Right lobe of liver (tissue), 6 donors: Measurements from ENCODE around the gene PRKN. TPM values are rescaled to one million over a fixed set of nuclear protein-coding genes. Genes with fewer than 3 reads are reported as not detected.

Source experiments
- ATAC-seq, 4 donors: fragments of 200-7000 bp; cut with Tn5 transposase; one replicate each; pipeline ENCODE4 v1.9.1; 2020; ENCODE audit warnings: mild to moderate bottlenecking in 4 of 4, moderate library complexity in 4 of 4
- DNase-seq, 3 donors: peaks; one replicate each; pipeline ENCODE4 v3.0.0-alpha.2; 2020
- H3K27ac ChIP-seq, 3 donors: fragments of 200-600 bp; one replicate each; pipeline ENCODE4 v1.8.0; 2022
- H3K27me3 ChIP-seq, 2 donors: fragments of 200-600 bp; one replicate each; pipeline ENCODE4 v1.8.0; 2022
- H3K36me3 ChIP-seq, 4 donors: fragments of 200-600 bp; sonication (generic) in 1 of 4; one replicate each; pipeline versions ENCODE4 v1.5.1 to v1.8.0; 2017 to 2022; ENCODE audit warnings: control low read depth in 1 of 4
- H3K4me1 ChIP-seq, 4 donors: fragments of 200-600 bp; sonication (generic) in 1 of 4; one replicate each; pipeline versions ENCODE4 v1.5.1 to v1.8.0; 2017 to 2022; ENCODE audit warnings: control low read depth in 1 of 4
- H3K4me3 ChIP-seq, 3 donors: fragments of 200-600 bp; one replicate each; pipeline ENCODE4 v1.8.0; 2022
- H3K9me3 ChIP-seq, 4 donors: fragments of 200-600 bp; sonication (generic) in 1 of 4; one replicate each; pipeline versions ENCODE4 v1.5.1 to v1.8.0; 2017 to 2022; ENCODE audit warnings: control low read depth in 1 of 4
- POLR2A ChIP-seq: fragments of 450-650 bp; IDR thresholded peaks from one replicate; pipeline ENCODE4 v1.6.1; 2017; ENCODE audit warnings: antibody characterized with exemption, mild to moderate bottlenecking
- WGBS: methylation state at CpG from one replicate; pipeline ENCODE4 v1.1.6; 2018; ENCODE audit warnings: low coverage, low lambda C conversion rate; ENCODE audit not compliant: insufficient coverage; ENCODE audit errors: missing lambda C conversion rate; 5-methylcytosine and 5-hydroxymethylcytosine counted together
- intact Hi-C, 2 donors: fragments of 100-400 bp; cut with DNase I; formaldehyde crosslinking; loops; one replicate each; pipeline versions ENCODE4 v1.11.2 to v1.14.1; 2022
- total RNA-seq, 6 experiments: library from RNA; depleted of rRNA in 2 of 6; stranded (reverse); fragments of >200 nt in 2 of 6; fragmentation: NEBNext Ultra II Directional in 3 of 6; extraction: Animal tissue kit (Norgen Biotek cat#: 25700) in 3 of 6; gene quantifications; one replicate each; pipeline versions ENCODE4 v1.1.0 to v1.2.4, GENCODE V29; 2016 to 2023
- TF ChIP-seq, protein P1 (sequence below), 4 donors: fragments of 200-600 bp in 3 of 4; fragments of 450-650 bp in 1 of 4; IDR thresholded peaks; one replicate each; pipeline versions ENCODE4 v1.5.1 to v1.8.0; 2016 to 2022; ENCODE audit warnings: antibody characterized with exemption in 4 of 4, mild to moderate bottlenecking in 2 of 4
- donor health status: DM: no; HTN: yes; CAD: no.
- donor health status: DM: no; HTN: no; CAD: no.
- donor health status: DM: no; HTN: no; CAD: no.
- donor health status: DM: no; HTN: yes; CAD: no.
- donor health status: DM: no; HTN: yes; CAD: no.

PRKN gene
- total RNA-seq, 6 experiments from 2014 or later = 1.1 to 3.7 (median 2.2) TPM

DNA sequence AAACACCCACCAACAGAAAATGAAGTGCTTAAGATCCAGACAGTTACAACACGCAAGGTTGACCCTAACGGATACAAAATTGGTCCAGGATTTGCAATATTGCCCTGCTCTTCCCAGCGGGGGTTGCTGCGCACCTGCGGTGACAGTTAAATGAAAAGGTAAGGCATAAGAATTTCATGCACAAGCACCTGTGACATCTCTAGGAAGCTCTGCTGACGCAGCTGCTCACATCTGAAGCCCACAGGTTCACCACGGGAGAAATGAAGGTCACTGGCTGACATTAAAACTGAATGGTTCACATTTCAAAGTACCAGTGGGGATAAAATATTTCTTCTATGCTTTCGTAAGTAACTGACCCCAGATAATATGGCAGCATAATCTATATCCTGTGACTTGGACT is 764.4 kb downstream of the PRKN start:
- H3K27me3 ChIP-seq = no peaks in the 10 kb centered on the region
- H3K4me1 ChIP-seq = no peaks in the 10 kb centered on the region
- H3K9me3 ChIP-seq = no peaks in the 10 kb centered on the region
- ATAC-seq (no peak), DNase-seq (no peak)
- TF ChIP-seq, protein P1, sequence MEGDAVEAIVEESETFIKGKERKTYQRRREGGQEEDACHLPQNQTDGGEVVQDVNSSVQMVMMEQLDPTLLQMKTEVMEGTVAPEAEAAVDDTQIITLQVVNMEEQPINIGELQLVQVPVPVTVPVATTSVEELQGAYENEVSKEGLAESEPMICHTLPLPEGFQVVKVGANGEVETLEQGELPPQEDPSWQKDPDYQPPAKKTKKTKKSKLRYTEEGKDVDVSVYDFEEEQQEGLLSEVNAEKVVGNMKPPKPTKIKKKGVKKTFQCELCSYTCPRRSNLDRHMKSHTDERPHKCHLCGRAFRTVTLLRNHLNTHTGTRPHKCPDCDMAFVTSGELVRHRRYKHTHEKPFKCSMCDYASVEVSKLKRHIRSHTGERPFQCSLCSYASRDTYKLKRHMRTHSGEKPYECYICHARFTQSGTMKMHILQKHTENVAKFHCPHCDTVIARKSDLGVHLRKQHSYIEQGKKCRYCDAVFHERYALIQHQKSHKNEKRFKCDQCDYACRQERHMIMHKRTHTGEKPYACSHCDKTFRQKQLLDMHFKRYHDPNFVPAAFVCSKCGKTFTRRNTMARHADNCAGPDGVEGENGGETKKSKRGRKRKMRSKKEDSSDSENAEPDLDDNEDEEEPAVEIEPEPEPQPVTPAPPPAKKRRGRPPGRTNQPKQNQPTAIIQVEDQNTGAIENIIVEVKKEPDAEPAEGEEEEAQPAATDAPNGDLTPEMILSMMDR (IDR thresholded peaks at IDR 0.05) = no peak
- no peak for TF ChIP-seq POLR2A
- H3K27ac ChIP-seq = no peak overlapping the region
- 85% methylated on average over 5 of the region's 8 CpGs for WGBS
- intact Hi-C loops = no loop called here
- H3K36me3 ChIP-seq = no peaks in the 10 kb centered on the region
- H3K4me3 ChIP-seq = no peak overlapping the region

- no peaks in the 10 kb centered on the region for H3K4me1 ChIP-seq
- no peak for TF ChIP-seq POLR2A
- TF ChIP-seq, protein P1 (IDR thresholded peaks at IDR 0.05) = no peak
- H3K27ac ChIP-seq = no peak overlapping the region
- DNase-seq = no peak
- H3K9me3 ChIP-seq = no peaks in the 10 kb centered on the region
- H3K36me3 ChIP-seq = no peaks in the 10 kb centered on the region
- intact Hi-C loops = no loop called here
- H3K4me3 ChIP-seq = no peak overlapping the region
- WGBS = 70% methylated on average over 5 of the region's 6 CpGs
- no peaks in the 10 kb centered on the region for H3K27me3 ChIP-seq
- ATAC-seq = no peak
Observed at GRCh38 chr6:161961796-161962195, 765.8 kb downstream of the PRKN start.

GRCh38 chr6:161961046-161961445 is 766.5 kb downstream of the PRKN start:
- ATAC-seq = no peak
- Histone ChIP-seq H3K9me3 (no peaks in the 10 kb centered on the region), H3K27ac (no peak overlapping the region), H3K36me3 (no peaks in the 10 kb centered on the region), H3K4me3 (no peak overlapping the region), H3K4me1 (no peaks in the 10 kb centered on the region), H3K27me3 (no peaks in the 10 kb centered on the region)
- intact Hi-C loops = no loop called here
- TF ChIP-seq, protein P1 (IDR thresholded peaks at IDR 0.05) = no peak
- no peak for TF ChIP-seq POLR2A
- no peak for DNase-seq
- WGBS = 84% methylated on average over 6 of the region's 8 CpGs

- no peak for DNase-seq
- no peaks in the 10 kb centered on the region for H3K36me3 ChIP-seq
- TF ChIP-seq, protein P1 (IDR thresholded peaks at IDR 0.05) = no peak
- TF ChIP-seq POLR2A = no peak
- no peaks in the 10 kb centered on the region for H3K9me3 ChIP-seq
- intact Hi-C loops = no loop called here
- ATAC-seq = no peak
- no peaks in the 10 kb centered on the region for H3K27me3 ChIP-seq
- WGBS = 93% methylated on average over 12 of the region's 12 CpGs
- no peaks in the 10 kb centered on the region for H3K4me1 ChIP-seq
- H3K27ac ChIP-seq = no peak overlapping the region
- no peak overlapping the region for H3K4me3 ChIP-seq
Observed at GRCh38 chr6:161959072-161959471, 768.5 kb downstream of the PRKN start.

- Histone ChIP-seq H3K9me3 (no peaks in the 10 kb centered on the region), H3K4me3 (no peak overlapping the region), H3K4me1 (no peaks in the 10 kb centered on the region), H3K27me3 (no peaks in the 10 kb centered on the region), H3K36me3 (no peaks in the 10 kb centered on the region), H3K27ac (no peak overlapping the region)
- ATAC-seq = no peak
- TF ChIP-seq POLR2A = no peak
- TF ChIP-seq, protein P1 (IDR thresholded peaks at IDR 0.05) = no peak
- intact Hi-C loops = no loop called here
- 100% methylated on average over 1 of the region's 1 CpG for WGBS
- no peak for DNase-seq
Observed at GRCh38 chr6:161956082-161956481, 771.5 kb downstream of the PRKN start.
